Suprapubic skin (tissue), 4 donors: ENCODE results near the gene DCUN1D1.

Experiments used
- POLR2A ChIP-seq, 2 donors: fragments of 450-650 bp; IDR thresholded peaks; one replicate each; pipeline ENCODE4 v1.6.1; 2017; ENCODE audit warnings: antibody characterized with exemption in 2 of 2, mild to moderate bottlenecking in 2 of 2, moderate library complexity in 2 of 2
- POLR2AphosphoS5 ChIP-seq, 3 donors: sonication (generic); formaldehyde crosslinking; IDR thresholded peaks; one replicate each; pipeline ENCODE4 v1.6.1; 2017; ENCODE audit warnings: antibody characterized with exemption in 3 of 3
- TF ChIP-seq, protein P1 (sequence below), 2 donors: fragments of 200-600 bp in 1 of 2; fragments of 450-650 bp in 1 of 2; sonication (generic) in 1 of 2; IDR thresholded peaks; one replicate each; pipeline ENCODE4 v1.5.1; 2016 to 2019; ENCODE audit warnings: antibody characterized with exemption in 2 of 2, mild to moderate bottlenecking in 1 of 2, moderate library complexity in 1 of 2

DNA sequence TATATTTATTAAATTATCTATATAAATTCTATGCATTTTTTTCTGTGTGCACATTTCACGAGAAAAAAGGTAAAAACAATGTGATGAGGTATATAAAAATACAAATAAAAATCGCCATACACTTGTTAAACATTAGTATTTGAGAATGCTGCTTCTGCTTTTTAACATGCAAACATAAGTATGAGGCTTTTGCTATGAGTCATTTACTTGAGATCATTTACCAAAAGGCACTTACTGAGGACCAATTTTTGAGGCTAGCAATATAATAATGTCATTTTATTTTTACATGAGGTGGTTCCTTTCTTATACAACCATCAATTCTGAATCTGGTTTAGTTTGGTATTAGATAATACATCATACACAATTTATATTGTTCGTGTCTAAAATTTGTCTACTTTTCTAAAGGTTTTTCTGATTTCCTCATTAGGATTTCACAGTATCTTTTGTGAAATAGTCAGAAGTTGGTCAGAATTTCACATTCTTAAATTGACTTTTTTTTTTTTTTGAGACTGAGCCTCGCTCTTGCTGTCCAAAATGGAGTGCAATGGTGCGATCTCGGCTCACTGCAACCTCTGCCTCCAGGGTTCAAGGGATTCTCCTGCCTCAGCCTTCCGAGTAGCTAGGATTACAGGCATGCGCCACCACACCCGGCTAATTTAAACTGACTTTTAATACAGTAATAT lies 25.6 kb downstream of the DCUN1D1 start:
- no peak for TF ChIP-seq POLR2A (IDR thresholded peaks at IDR 0.05)
- TF ChIP-seq, protein P1, sequence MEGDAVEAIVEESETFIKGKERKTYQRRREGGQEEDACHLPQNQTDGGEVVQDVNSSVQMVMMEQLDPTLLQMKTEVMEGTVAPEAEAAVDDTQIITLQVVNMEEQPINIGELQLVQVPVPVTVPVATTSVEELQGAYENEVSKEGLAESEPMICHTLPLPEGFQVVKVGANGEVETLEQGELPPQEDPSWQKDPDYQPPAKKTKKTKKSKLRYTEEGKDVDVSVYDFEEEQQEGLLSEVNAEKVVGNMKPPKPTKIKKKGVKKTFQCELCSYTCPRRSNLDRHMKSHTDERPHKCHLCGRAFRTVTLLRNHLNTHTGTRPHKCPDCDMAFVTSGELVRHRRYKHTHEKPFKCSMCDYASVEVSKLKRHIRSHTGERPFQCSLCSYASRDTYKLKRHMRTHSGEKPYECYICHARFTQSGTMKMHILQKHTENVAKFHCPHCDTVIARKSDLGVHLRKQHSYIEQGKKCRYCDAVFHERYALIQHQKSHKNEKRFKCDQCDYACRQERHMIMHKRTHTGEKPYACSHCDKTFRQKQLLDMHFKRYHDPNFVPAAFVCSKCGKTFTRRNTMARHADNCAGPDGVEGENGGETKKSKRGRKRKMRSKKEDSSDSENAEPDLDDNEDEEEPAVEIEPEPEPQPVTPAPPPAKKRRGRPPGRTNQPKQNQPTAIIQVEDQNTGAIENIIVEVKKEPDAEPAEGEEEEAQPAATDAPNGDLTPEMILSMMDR (IDR thresholded peaks at IDR 0.05): no peak
- TF ChIP-seq POLR2AphosphoS5 (IDR thresholded peaks at IDR 0.05): no peak
